Lung (tissue), 12 donors: ENCODE results near the gene PRPF38B. TPM values are rescaled to one million over a fixed set of nuclear protein-coding genes. Genes with fewer than 3 reads are reported as not detected.

Experiments used
- ATAC-seq: fragments of 200-7000 bp; cut with Tn5 transposase; one replicate; pipeline ENCODE4 v1.9.1; 2020; ENCODE audit warnings: moderate number of reproducible peaks; ENCODE audit not compliant: insufficient read depth, low FRiP score
- DNase-seq, 3 donors: peaks; one replicate each; pipeline ENCODE4 v3.0.0-alpha.2; 2013 to 2017
- H3K27ac ChIP-seq, 2 donors: one replicate each; pipeline ENCODE4 v1.5.1; 2013; ENCODE audit warnings: mild to moderate bottlenecking in 2 of 2, moderate library complexity in 2 of 2, control low read depth in 1 of 2, inconsistent platforms in 1 of 2, low read depth in 1 of 2, low read length in 1 of 2
- H3K27me3 ChIP-seq, 3 donors: one replicate each; pipeline ENCODE4 v1.5.1; 2013; ENCODE audit warnings: low read length in 2 of 3; ENCODE audit not compliant: control insufficient read depth in 3 of 3, insufficient read depth in 3 of 3
- H3K36me3 ChIP-seq, 4 donors: one replicate each; pipeline ENCODE4 v1.5.1; 2013; ENCODE audit warnings: low read length in 4 of 4, mild to moderate bottlenecking in 1 of 4, moderate library complexity in 1 of 4; ENCODE audit not compliant: control insufficient read depth in 4 of 4, insufficient read depth in 4 of 4
- H3K4me1 ChIP-seq, 5 donors: one replicate each; pipeline ENCODE4 v1.5.1; 2013; ENCODE audit warnings: low read length in 5 of 5, mild to moderate bottlenecking in 2 of 5, moderate library complexity in 1 of 5; ENCODE audit not compliant: control insufficient read depth in 5 of 5, insufficient read depth in 5 of 5
- H3K4me3 ChIP-seq: one replicate; pipeline ENCODE4 v1.5.1; 2013; ENCODE audit warnings: mild to moderate bottlenecking, control low read depth, moderate library complexity
- H3K9ac ChIP-seq, 2 donors: one replicate each; pipeline ENCODE4 v1.5.1; 2013; ENCODE audit warnings: low read length in 2 of 2, control low read depth in 1 of 2; ENCODE audit not compliant: insufficient read depth in 1 of 2
- H3K9me3 ChIP-seq, 4 donors: one replicate each; pipeline ENCODE4 v1.5.1; 2013; ENCODE audit warnings: low read length in 3 of 4, mild to moderate bottlenecking in 1 of 4, moderate library complexity in 1 of 4; ENCODE audit not compliant: control insufficient read depth in 4 of 4, insufficient read depth in 3 of 4
- WGBS, 2 donors: extraction: QIAGEN DNeasy Blood & Tissue Kit; methylation state at CpG; one replicate each; pipeline ENCODE4 v1.1.7; 2013; 5-methylcytosine and 5-hydroxymethylcytosine counted together
- polyA plus RNA-seq, 2 donors: library from polyadenylated mRNA; stranded (reverse); fragments of 200-250 nt; gene quantifications; one replicate each; pipeline ENCODE4 v1.2.1, GENCODE V29; 2013
- total RNA-seq, 2 donors: library from RNA; depleted of rRNA in 1 of 2; stranded (reverse); fragments of >200 nt in 1 of 2; gene quantifications; one replicate each; pipeline ENCODE4 v1.2.1, GENCODE V29; 2014 to 2021
- TF ChIP-seq, protein P1 (sequence below): IDR thresholded peaks from 2 replicates; pipeline ENCODE4 v1.5.1; 2012; ENCODE audit warnings: mild to moderate bottlenecking; ENCODE audit errors: control extremely low read depth, extremely low read depth
- donor health status: control.
- donor health status: control.
- donor health status: Bipolar disorder and iron deficiency.
- donor health status: healthy.
- donor health status: DM: yes; HTN: yes; CAD: no.

Gene PRPF38B
- total and polyA plus RNA-seq, 4 donors = 26.8 to 38.3 (median 29.8) TPM

DNA sequence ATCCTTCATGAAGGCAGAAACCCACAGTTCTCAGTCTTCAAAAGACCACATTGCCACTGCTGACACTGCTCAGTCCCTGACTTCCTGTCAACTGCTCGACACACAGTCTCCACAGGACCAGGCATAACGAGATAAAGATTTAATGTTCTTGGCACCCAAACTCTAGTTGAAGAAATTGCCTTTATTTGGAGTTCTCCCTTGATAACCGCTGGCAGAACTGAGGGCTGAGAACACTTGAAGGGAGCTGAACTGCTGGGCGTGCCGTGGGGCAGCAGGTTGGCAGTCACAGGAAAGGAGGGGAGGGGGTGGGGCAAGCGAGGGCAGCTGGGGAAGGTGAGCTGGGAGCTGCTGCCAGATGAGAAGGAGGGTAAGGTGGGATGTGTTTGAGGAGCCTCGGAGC, 47.1 kb upstream of the PRPF38B start:
- TF ChIP-seq, protein P1, sequence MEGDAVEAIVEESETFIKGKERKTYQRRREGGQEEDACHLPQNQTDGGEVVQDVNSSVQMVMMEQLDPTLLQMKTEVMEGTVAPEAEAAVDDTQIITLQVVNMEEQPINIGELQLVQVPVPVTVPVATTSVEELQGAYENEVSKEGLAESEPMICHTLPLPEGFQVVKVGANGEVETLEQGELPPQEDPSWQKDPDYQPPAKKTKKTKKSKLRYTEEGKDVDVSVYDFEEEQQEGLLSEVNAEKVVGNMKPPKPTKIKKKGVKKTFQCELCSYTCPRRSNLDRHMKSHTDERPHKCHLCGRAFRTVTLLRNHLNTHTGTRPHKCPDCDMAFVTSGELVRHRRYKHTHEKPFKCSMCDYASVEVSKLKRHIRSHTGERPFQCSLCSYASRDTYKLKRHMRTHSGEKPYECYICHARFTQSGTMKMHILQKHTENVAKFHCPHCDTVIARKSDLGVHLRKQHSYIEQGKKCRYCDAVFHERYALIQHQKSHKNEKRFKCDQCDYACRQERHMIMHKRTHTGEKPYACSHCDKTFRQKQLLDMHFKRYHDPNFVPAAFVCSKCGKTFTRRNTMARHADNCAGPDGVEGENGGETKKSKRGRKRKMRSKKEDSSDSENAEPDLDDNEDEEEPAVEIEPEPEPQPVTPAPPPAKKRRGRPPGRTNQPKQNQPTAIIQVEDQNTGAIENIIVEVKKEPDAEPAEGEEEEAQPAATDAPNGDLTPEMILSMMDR = no peak
- no peaks in the 10 kb centered on the region for H3K27me3 ChIP-seq
- DNase-seq = peak in 2 of 3 donors; percentile 26 to 44
- no peak for ATAC-seq
- 24 to 30% methylated on average over 7 of the region's 7 CpGs for WGBS, 2 donors
- H3K9me3 ChIP-seq = no peaks in the 10 kb centered on the region
- H3K36me3 ChIP-seq = peaks cover 0 to 3% (median 0%) of the 10 kb centered on the region in 4 donors
- no peak overlapping the region for H3K9ac ChIP-seq
- H3K4me3 ChIP-seq = no peak overlapping the region
- H3K27ac ChIP-seq = peak overlapping the region in 1 of 2 donors; percentile 13
- H3K4me1 ChIP-seq = peaks cover 0 to 19% (median 5%) of the 10 kb centered on the region in 5 donors

DNA sequence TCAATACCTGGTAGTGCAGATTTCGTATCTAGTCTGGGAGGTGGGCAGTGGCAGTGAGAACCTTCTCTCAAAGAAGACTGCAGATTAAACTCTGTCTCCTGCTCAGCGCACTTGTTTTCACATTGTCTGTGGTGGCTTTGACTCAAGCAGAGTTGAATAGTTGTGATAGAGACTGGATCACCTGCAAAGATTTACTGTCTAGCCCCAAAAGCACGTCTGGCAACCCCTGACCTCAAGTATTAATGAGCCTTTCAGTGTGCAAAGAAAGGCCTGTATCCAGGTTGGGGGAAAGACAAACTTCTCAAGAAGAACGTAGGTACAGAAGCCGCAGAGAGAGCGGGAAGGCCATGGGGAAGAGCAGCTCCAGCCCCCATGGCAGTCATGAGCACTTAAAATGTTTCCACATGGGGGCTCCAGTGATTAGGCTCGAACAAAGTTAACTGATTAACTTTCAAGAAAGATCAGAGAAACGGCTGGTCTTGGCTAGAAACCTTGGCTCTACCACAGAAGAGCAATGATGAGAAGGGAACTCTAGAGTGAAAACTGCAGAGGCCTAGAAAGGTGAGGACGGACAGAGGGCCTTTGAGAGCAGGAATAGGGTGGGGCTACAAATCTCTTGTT, 46.4 kb upstream of the PRPF38B start:
- Histone ChIP-seq H3K27ac (peak overlapping the region in 1 of 2 donors; percentile 46), H3K36me3 (peaks cover 0 to 3% (median 0%) of the 10 kb centered on the region in 4 donors), H3K9me3 (no peaks in the 10 kb centered on the region), H3K4me1 (peaks cover 0 to 19% (median 5%) of the 10 kb centered on the region in 5 donors), H3K9ac (no peak overlapping the region), H3K27me3 (no peaks in the 10 kb centered on the region), H3K4me3 (no peak overlapping the region)
- 75 to 76% methylated on average over 9 of the region's 9 CpGs for whole genome bisulfite sequencing, 2 donors
- no peak for ATAC-seq
- TF ChIP-seq, protein P1 = no peak
- peak in 1 of 3 donors; percentile 44 for DNase-seq

DNA sequence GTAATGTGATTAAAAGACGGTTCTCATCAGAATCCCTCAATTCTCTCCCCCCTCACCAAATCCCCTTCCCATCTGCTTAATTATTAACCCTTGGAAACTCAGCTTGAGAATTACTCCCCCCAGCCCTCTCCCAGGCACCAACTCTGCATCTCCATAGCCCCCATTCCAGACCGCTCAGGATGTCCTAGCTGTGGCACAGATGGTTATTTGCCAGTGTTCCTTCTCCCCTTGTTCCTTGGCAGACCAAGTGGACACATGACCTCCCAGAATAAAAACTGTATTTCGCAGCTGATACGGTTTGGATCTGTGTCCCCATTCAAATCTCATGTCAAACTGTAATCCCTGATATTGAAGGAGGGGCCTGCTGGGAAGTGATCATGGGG, 45.9 kb upstream of the PRPF38B start:
- peak in 1 of 3 donors; percentile 4 for DNase-seq
- peaks cover 0 to 3% (median 0%) of the 10 kb centered on the region in 4 donors for H3K36me3 ChIP-seq
- H3K4me3 ChIP-seq = no peak overlapping the region
- no peaks in the 10 kb centered on the region for H3K27me3 ChIP-seq
- peak overlapping the region in 1 of 2 donors; percentile 76 for H3K27ac ChIP-seq
- TF ChIP-seq, protein P1 = no peak
- H3K9me3 ChIP-seq = no peaks in the 10 kb centered on the region
- H3K9ac ChIP-seq = no peak overlapping the region
- ATAC-seq = no peak
- WGBS, 2 donors = 58 to 77% methylated on average over 4 of the region's 4 CpGs
- peaks cover 0 to 19% (median 5%) of the 10 kb centered on the region in 5 donors for H3K4me1 ChIP-seq
